GM12878 (cell line): ENCODE results near the gene PPIL6. TPM values are rescaled to one million over a fixed set of nuclear protein-coding genes. Genes with fewer than 3 reads are reported as not detected.

Source experiments
- ATAC-seq: fragments of 200-7000 bp; cut with Tn5 transposase; 3 replicates; pipeline ENCODE4 v1.9.1; 2020; ENCODE audit warnings: mild to moderate bottlenecking, moderate library complexity
- BruUV-seq: library from RNA; stranded (reverse); fragments of 400-500 nt; replicated peaks from 2 replicates; lab custom pipeline; 2021; lab: Mats Ljungman, UMichigan
- CTCF ChIA-PET: fragments of 300-600 bp; sonication (Branson Sonifier 250); formaldehyde crosslinking; extraction: SDS; loops from one replicate; lab custom pipeline; 2021; ENCODE audit warnings: inconsistent platforms; lab: Yijun Ruan, JAX
- POLR2A ChIA-PET: fragments of 350-600 bp; formaldehyde crosslinking; extraction: SDS; loops from one replicate; lab custom pipeline; 2021; ENCODE audit warnings: inconsistent platforms; lab: Charles Lee
- RAD21 ChIA-PET: fragments of 300-600 bp; sonication (Branson Sonifier 250); formaldehyde crosslinking; loops from one replicate; lab custom pipeline; 2023; ENCODE audit warnings: antibody characterized with exemption; ENCODE audit not compliant: unreplicated experiment; lab: Charles Lee
- SMC1A ChIA-PET: fragments of 300-600 bp; sonication (Branson Sonifier 250); formaldehyde crosslinking; loops from one replicate; lab custom pipeline; 2023; ENCODE audit not compliant: unreplicated experiment, uncharacterized antibody; lab: Charles Lee
- DNase-seq: peaks from one replicate; pipeline ENCODE4 v3.0.0-alpha.2; 2011; ENCODE audit warnings: low read depth, low spot score
- FAIRE-seq: peaks from 3 replicates; lab custom pipeline; 2011; peaks lifted over from hg19 to GRCh38; lab: Jason Lieb, UNC
- H2AFZ ChIP-seq: 2 replicates; pipeline ENCODE4 v1.6.0; 2011; ENCODE audit warnings: low read depth, low read length, control low read depth; ENCODE audit not compliant: control insufficient read depth
- H3K27ac ChIP-seq: 2 replicates; pipeline ENCODE4 v1.5.1; 2011; ENCODE audit warnings: control low read depth; ENCODE audit not compliant: control insufficient read depth, insufficient read depth
- H3K27me3 ChIP-seq, 2 experiments: replicated peaks in 1 of 2; 2 replicates each; pipeline versions ENCODE4 v1.6.0 to v1.6.1; 2011; ENCODE audit warnings: low read length in 1 of 2; ENCODE audit not compliant: control insufficient read depth in 2 of 2, insufficient read depth in 2 of 2
- H3K36me3 ChIP-seq, 2 experiments: 2 replicates each; pipeline ENCODE4 v1.5.1; 2011; ENCODE audit warnings: low read length in 1 of 2; ENCODE audit not compliant: control insufficient read depth in 2 of 2, insufficient read depth in 2 of 2
- H3K4me1 ChIP-seq: 2 replicates; pipeline ENCODE4 v1.6.1; 2011; ENCODE audit warnings: mild to moderate bottlenecking, low read length, moderate library complexity, mixed read lengths; ENCODE audit not compliant: control insufficient read depth, insufficient read depth
- H3K4me2 ChIP-seq: 2 replicates; pipeline ENCODE4 v1.6.0; 2011; ENCODE audit warnings: control low read depth; ENCODE audit not compliant: control insufficient read depth, insufficient read depth
- H3K4me3 ChIP-seq: fragments of 200-600 bp; sonication (generic); 2 replicates; pipeline ENCODE4 v1.5.1; 2016
- H3K79me2 ChIP-seq: 2 replicates; pipeline ENCODE4 v1.6.0; 2011; ENCODE audit warnings: low read length; ENCODE audit not compliant: control insufficient read depth, insufficient read depth
- H3K9ac ChIP-seq: 2 replicates; pipeline ENCODE4 v1.8.0; 2011; ENCODE audit warnings: low read length, control low read depth, mixed read lengths; ENCODE audit not compliant: control insufficient read depth, insufficient read depth
- H3K9me3 ChIP-seq: replicated peaks from 3 replicates; pipeline ENCODE4 v1.5.1; 2011; ENCODE audit warnings: mild to moderate bottlenecking, low read length; ENCODE audit not compliant: control insufficient read depth, insufficient read depth
- H4K20me1 ChIP-seq: 2 replicates; pipeline ENCODE4 v1.6.0; 2011; ENCODE audit not compliant: control insufficient read depth, insufficient read depth
- BHLHE40 ChIP-seq, 2 experiments: fragments of 450-650 bp in 1 of 2; IDR thresholded peaks; 2 replicates each; pipeline ENCODE4 v1.6.1; 2011 to 2017; ENCODE audit warnings: low read depth in 2 of 2, borderline replicate concordance in 1 of 2, improper control_type of control experiment in 1 of 2, low read length in 1 of 2, mild to moderate bottlenecking in 1 of 2
- CREB1 ChIP-seq: IDR thresholded peaks from 2 replicates; pipeline ENCODE4 v1.6.1; 2012; ENCODE audit warnings: low read depth, mild to moderate bottlenecking, inconsistent platforms
- CTCF ChIP-seq, 3 experiments: IDR thresholded peaks in 2 of 3; conservative IDR thresholded peaks in 1 of 3; 2 replicates each; pipeline ENCODE4 v1.5.1; 2011; ENCODE audit warnings: low read depth in 3 of 3, low read length in 3 of 3, mild to moderate bottlenecking in 3 of 3, control low read depth in 2 of 3, moderate library complexity in 2 of 3, inconsistent platforms in 1 of 3, mixed read lengths in 1 of 3; ENCODE audit not compliant: control insufficient read depth in 2 of 3, insufficient read depth in 1 of 3; ENCODE audit errors: extremely low read depth in 1 of 3
- EZH2 ChIP-seq: IDR thresholded peaks from 2 replicates; pipeline ENCODE4 v1.6.1; 2012; ENCODE audit warnings: low read depth, mild to moderate bottlenecking, control low read depth, inconsistent platforms, low read length, borderline replicate concordance; ENCODE audit not compliant: control insufficient read depth
- IKZF1 ChIP-seq: fragments of 450-650 bp; conservative IDR thresholded peaks from 2 replicates; pipeline ENCODE4 v1.6.1; 2017; ENCODE audit warnings: antibody characterized with exemption, mild to moderate bottlenecking
- IKZF2 ChIP-seq, 2 experiments: fragments of 450-650 bp; IDR thresholded peaks; 2 replicates each; pipeline ENCODE4 v1.6.1; 2017; ENCODE audit warnings: mild to moderate bottlenecking in 2 of 2, moderate library complexity in 2 of 2
- KLF5 ChIP-seq: fragments of 450-650 bp; IDR thresholded peaks from 2 replicates; pipeline ENCODE4 v1.6.1; 2014; ENCODE audit warnings: mild to moderate bottlenecking; ENCODE audit not compliant: partially characterized antibody
- MEF2B ChIP-seq: fragments of 450-650 bp; IDR thresholded peaks from 2 replicates; pipeline ENCODE4 v1.6.1; 2018; ENCODE audit warnings: mild to moderate bottlenecking, moderate library complexity; ENCODE audit not compliant: partially characterized antibody, poor library complexity, severe bottlenecking
- MXI1 ChIP-seq: fragments of 150-350 bp; IDR thresholded peaks from 2 replicates; pipeline ENCODE4 v1.6.1; 2011; ENCODE audit warnings: low read depth, mild to moderate bottlenecking, inconsistent platforms, low read length, improper control_type of control experiment
- NBN ChIP-seq: fragments of 450-650 bp; IDR thresholded peaks from 2 replicates; pipeline ENCODE4 v1.6.1; 2016
- NFIC ChIP-seq: IDR thresholded peaks from 2 replicates; pipeline ENCODE4 v1.6.1; 2012; ENCODE audit warnings: low read depth, mild to moderate bottlenecking, inconsistent platforms, low read length, moderate library complexity
- NFYA ChIP-seq: IDR thresholded peaks from 2 replicates; pipeline ENCODE4 v1.6.1; 2011; ENCODE audit warnings: low read depth, mild to moderate bottlenecking, low read length, improper control_type of control experiment, borderline replicate concordance
- PKNOX1 ChIP-seq: fragments of 450-650 bp; IDR thresholded peaks from 2 replicates; pipeline ENCODE4 v1.6.1; 2016; ENCODE audit warnings: mild to moderate bottlenecking
- RUNX3 ChIP-seq: IDR thresholded peaks from 2 replicates; pipeline ENCODE4 v1.6.1; 2012; ENCODE audit warnings: low read length, inconsistent platforms
- SPI1 ChIP-seq: IDR thresholded peaks from 2 replicates; pipeline ENCODE4 v1.6.1; 2011; ENCODE audit warnings: low read depth, mild to moderate bottlenecking, low read length, moderate library complexity, borderline replicate concordance; ENCODE audit not compliant: insufficient read depth
- WGBS: methylation state at CpG from one replicate; pipeline ENCODE4 v1.1.6; 2016; ENCODE audit warnings: low lambda C conversion rate; ENCODE audit not compliant: insufficient replicate concordance, insufficient coverage; ENCODE audit errors: missing lambda C conversion rate; 5-methylcytosine and 5-hydroxymethylcytosine counted together
- in situ Hi-C: fragments of 300-500 bp; cut with MboI; formaldehyde crosslinking; loops from 9 replicates; pipeline ENCODE4 v1.14.3; 2018; ENCODE audit warnings: mixed read lengths
- intact Hi-C: fragments of 100-400 bp; cut with micrococcal nuclease; formaldehyde crosslinking; loops from one replicate; pipeline ENCODE4 v1.14.2; 2022; ENCODE audit not compliant: unreplicated experiment
- polyA plus RNA-seq, 11 experiments: library from polyadenylated mRNA; depleted of rRNA in 4 of 11; unstranded in 6 of 11; stranded (reverse) in 5 of 11; fragments of >200 nt; fragmentation: Nextera tagmentation in 4 of 11; fragmentation: Illumina TruSeq in 1 of 11; extraction: Ambion mirVana in 4 of 11; extraction: Trizol in 1 of 11; gene quantifications; 1 replicate in 1 of 11; 2 replicates in 10 of 11; pipeline versions ENCODE4 v1.2.1 to v1.2.3, GENCODE V29; 2011 to 2016; ENCODE audit warnings: inconsistent platforms in 2 of 11, missing spikeins in 2 of 11, low read depth in 1 of 11
- total RNA-seq, 4 experiments: library from RNA; depleted of rRNA in 3 of 4; stranded (reverse); fragments of >200 nt in 3 of 4; fragmentation: Illumina TruSeq in 1 of 4; extraction: Trizol in 1 of 4; gene quantifications; 2 replicates each; pipeline versions ENCODE4 v1.2.1 to v1.2.3, GENCODE V29; 2013 to 2021

Gene PPIL6
- total and polyA plus RNA-seq, 10 of the 15 experiments (the other 5 are each of a cell fraction or from before 2014, with no cell fraction given): 0.01 to 0.26 (median 0.12) TPM; not detected in 5

GRCh38 chr6:109472132-109472995, 31.9 kb upstream of the PPIL6 start:
- Histone ChIP-seq H3K4me3 (peak overlapping the region; percentile 39; the same call in 1 of the 2 replicates), H3K36me3 (peaks cover 12 to 24% of the 10 kb centered on the region in 2 experiments), H4K20me1 (no peaks in the 10 kb centered on the region; the same call in 1 of the 2 replicates), H3K4me1 (peaks cover 28% of the 10 kb centered on the region), H2AFZ (no peak overlapping the region), H3K79me2 (peaks cover 43% of the 10 kb centered on the region), H3K9ac (no peak overlapping the region), H3K27ac (peak overlapping the region; percentile 62), H3K27me3 (no peaks in the 10 kb centered on the region), H3K4me2 (peak overlapping the region; percentile 83), H3K9me3 (no peaks in the 10 kb centered on the region)
- FAIRE-seq: no peak
- no peak for DNase-seq
- intact Hi-C loops: loop anchor here (2.0 to 10.0 kb wide), 2 partner anchors 14 to 712 kb away; partner anchors contain the start of gene CDC40
- peak; percentile 89 for TF ChIP-seq MEF2B
- peak; percentile 18; the same call in 1 of the 2 replicates for TF ChIP-seq PKNOX1
- 0 out of 2 replicates have a peak, but pooled peaks have one; percentile 20 for TF ChIP-seq NBN
- 0 out of 2 replicates have a peak, but pooled peaks have one; percentile 22 for TF ChIP-seq MXI1
- peak; percentile 66 for TF ChIP-seq IKZF1
- no peak for TF ChIP-seq KLF5
- TF ChIP-seq NFYA: no peak
- peak in 1 of 2 experiments; percentile 6; a peak in 1 of 4 replicates for TF ChIP-seq BHLHE40 (IDR thresholded peaks at IDR 0.05; ENCODE audit: borderline replicate concordance in 1 of 2, low read depth in 2 of 2, low read length in 1 of 2)
- no peak for TF ChIP-seq EZH2
- peak in 1 of 2 experiments; percentile 49; a peak in 2 of 4 replicates for TF ChIP-seq IKZF2 (IDR thresholded peaks at IDR 0.05)
- peak; percentile 65; the same call in 1 of the 2 replicates for TF ChIP-seq SPI1
- TF ChIP-seq CREB1: 0 out of 2 replicates have a peak, but pooled peaks have one; percentile 19
- peak; percentile 53; the same call in 1 of the 2 replicates for TF ChIP-seq RUNX3
- peak; percentile 17 to 25 (median 19); a peak in 4 of 6 replicates for TF ChIP-seq CTCF (IDR thresholded peaks at IDR 0.05 in 2 of 3, conservative IDR thresholded peaks at IDR 0.05 in 1 of 3; ENCODE audit: control insufficient read depth in 2 of 3, extremely low read depth in 1 of 3, insufficient read depth in 1 of 3, low read depth in 3 of 3, low read length in 3 of 3)
- TF ChIP-seq NFIC: 0 out of 2 replicates have a peak, but pooled peaks have one; percentile 26
- 45% methylated on average over 9 of the region's 9 CpGs for WGBS
- ATAC-seq: peak; percentile 81
- in situ Hi-C loops: no loop called here
- ChIA-PET CTCF (interaction anchor here (1.0 to 3.0 kb wide), 6 partner anchors 9 to 18 kb away, joined by 3 to 13 read pairs (median 7); partner anchors contain the start of gene ZBTB24), SMC1A (interaction anchor here (0.8 to 3.0 kb wide), 4 partner anchors 8 to 13 kb away, joined by 3 to 16 read pairs (median 8); partner anchors contain the start of gene ZBTB24), RAD21 (interaction anchor here (1.6 to 2.5 kb wide), 3 partner anchors 12 to 19 kb away, joined by 4 to 12 read pairs (median 6); no protein-coding TSS in a partner anchor), POLR2A (interaction anchor here (1.4 kb wide), 1 partner anchor 20 kb away, joined by 3 read pairs; no protein-coding TSS in a partner anchor)
- no TSS peak for BruUV-seq
